ENCODE results near the gene TKT.

The TKT gene

DNA sequence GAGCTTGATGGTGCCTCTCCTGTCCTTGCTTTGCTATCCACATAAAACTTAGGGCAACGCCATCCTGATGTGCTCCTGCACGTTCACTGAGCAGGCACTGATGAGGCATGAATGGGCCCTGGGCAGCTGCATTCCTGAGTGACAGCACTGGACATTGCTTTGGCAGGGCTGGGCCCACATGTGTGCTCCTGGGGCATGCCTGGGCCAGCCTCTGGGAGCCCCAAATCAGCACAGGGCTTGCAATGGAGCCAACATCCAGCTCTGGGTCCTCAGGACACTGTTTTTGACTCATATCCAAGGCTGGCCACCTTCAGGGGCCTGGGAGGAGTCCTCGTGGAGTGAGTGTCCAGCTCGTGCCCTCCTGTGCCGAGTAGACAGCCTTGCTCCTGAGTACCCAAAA, 5.9 kb upstream of the TKT start:
- no peak for TF ChIP-seq Cebpa-rat (IDR thresholded peaks at IDR 0.05)
- no peak overlapping the region for H3K27ac ChIP-seq
- no peaks in the 10 kb centered on the region for H3K9me3 ChIP-seq
- no peak overlapping the region for H3K4me3 ChIP-seq
- no peaks in the 10 kb centered on the region for H3K27me3 ChIP-seq
- no peak overlapping the region for H3K9ac ChIP-seq
- no peak overlapping the region for H3K4me2 ChIP-seq
- peaks cover 9% of the 10 kb centered on the region for H3K4me1 ChIP-seq
- no peaks in the 10 kb centered on the region for H4K20me1 ChIP-seq
- no peaks in the 10 kb centered on the region for H3K36me3 ChIP-seq

DNA sequence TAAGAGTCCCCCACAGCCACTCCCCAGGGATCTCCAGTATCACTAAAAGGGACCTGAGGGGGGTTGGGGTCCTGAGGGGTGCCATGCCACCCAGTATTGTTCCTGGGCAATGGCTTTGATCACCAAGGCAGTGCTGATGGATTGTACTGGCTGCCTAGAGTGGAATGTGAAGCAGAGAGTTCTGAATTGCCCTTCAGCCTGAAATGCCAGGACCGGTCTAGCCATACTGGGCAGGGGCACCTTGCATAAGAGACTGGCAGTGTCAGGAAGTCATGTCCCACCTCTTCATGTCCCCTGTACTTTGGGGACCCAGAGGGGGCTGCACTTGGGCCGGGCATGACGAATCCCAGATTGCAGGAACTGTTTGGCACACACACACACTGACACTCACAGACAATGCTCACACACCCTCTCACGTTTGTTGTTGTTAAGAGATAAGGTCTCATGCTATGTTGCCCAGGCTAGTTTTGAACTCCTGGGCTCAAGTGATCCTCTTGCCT, 4.5 kb upstream of the TKT start:
- H3K9me3 ChIP-seq: no peaks in the 10 kb centered on the region
- no peak for TF ChIP-seq Cebpa-rat (IDR thresholded peaks at IDR 0.05)
- peaks cover 16% of the 10 kb centered on the region for H3K4me1 ChIP-seq
- peaks cover 4% of the 10 kb centered on the region for H4K20me1 ChIP-seq
- H3K27ac ChIP-seq: no peak overlapping the region
- H3K9ac ChIP-seq: no peak overlapping the region
- no peaks in the 10 kb centered on the region for H3K36me3 ChIP-seq
- no peak overlapping the region for H3K4me2 ChIP-seq
- no peaks in the 10 kb centered on the region for H3K27me3 ChIP-seq
- H3K4me3 ChIP-seq: no peak overlapping the region

DNA sequence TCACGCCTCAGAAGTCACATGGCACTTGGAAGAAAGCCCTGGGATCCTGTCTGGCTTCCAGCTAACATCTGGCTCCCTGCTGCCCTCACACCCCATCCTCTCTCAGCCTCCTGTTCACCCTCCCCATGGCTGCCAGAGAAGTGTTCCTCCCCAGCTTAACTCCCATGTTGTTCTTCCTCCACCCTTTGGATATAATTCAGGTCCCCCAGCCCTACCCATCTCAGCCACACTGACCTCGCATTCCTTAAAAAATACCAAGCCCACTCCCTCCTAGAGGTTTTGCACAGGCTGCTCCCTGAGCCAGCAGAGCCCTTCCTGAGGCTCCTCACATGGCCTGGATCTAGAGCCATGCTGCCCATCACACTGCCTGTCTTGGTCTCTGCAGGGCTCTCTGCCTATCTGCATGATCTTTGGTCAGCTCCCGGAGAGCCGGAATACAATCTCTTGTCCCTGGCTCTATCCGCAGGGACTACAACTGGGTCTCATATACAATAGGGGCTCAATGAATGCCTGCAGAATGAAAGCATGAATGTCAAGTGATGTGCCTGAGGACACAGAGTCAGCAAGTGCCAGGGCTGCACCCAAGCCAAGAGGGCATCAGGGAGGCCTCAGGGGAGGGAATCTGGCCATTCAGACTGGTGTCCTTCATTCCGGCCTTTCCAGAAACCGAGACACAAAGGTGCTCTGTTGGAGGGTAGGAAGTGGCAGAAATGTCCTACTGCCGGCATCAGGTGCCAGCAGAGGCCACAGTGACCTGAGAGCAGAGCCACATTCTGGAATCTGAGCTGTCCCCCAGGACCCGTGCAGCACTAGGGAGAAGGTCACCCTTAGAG, 3.8 kb upstream of the TKT start:
- Histone ChIP-seq H3K27me3 (no peaks in the 10 kb centered on the region), H3K4me2 (no peak overlapping the region), H3K27ac (no peak overlapping the region), H3K4me3 (no peak overlapping the region), H3K36me3 (no peaks in the 10 kb centered on the region), H4K20me1 (peaks cover 11% of the 10 kb centered on the region), H3K4me1 (peaks cover 16% of the 10 kb centered on the region), H3K9ac (no peak overlapping the region), H3K9me3 (no peaks in the 10 kb centered on the region)
- TF ChIP-seq Cebpa-rat (IDR thresholded peaks at IDR 0.05): no peak

DNA sequence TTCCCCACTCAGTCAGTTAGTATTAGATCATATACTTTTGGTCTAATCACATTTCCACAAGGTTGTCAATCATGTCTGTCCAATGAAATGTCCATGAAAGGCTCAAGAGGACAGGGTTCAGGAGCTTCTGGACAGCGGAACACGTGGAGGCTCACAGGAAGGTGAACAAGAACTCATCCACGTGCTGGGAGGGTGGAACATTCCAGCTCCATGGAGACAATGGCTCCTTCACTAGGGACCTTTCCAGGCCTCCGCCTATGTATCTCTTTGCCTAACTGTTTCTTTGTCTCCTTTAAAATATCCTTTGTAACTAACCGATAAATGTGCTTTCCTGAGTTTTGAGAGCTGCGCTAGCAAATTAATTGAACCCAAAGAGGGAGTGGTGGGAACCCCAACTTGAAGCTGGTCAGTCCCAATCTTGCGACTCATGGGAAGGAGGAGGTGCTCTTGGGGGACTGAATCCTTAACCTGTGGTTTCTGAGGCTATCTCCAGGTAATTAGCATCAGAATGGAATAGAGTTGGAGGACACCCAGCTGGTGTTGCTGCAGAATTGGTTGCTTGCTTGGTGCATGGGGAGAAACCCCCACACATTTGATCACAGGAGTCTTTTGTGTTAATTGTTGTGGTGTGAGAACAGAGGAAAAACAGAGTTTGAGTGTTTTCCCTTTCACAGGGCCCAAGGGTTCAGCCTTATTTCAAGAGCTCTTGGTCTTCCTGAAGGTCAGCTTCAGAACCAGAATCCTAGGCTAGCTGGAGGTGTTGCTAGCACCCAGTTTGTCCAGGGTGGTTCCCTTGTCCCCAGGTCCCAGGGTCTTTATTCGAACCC, 3.0 kb upstream of the TKT start:
- no peak for TF ChIP-seq Cebpa-rat (IDR thresholded peaks at IDR 0.05)
- Histone ChIP-seq H3K4me1 (peaks cover 24% of the 10 kb centered on the region), H3K9me3 (no peaks in the 10 kb centered on the region), H3K4me2 (no peak overlapping the region), H4K20me1 (peaks cover 19% of the 10 kb centered on the region), H3K9ac (no peak overlapping the region), H3K27ac (no peak overlapping the region), H3K27me3 (no peaks in the 10 kb centered on the region), H3K36me3 (no peaks in the 10 kb centered on the region), H3K4me3 (no peak overlapping the region)

DNA sequence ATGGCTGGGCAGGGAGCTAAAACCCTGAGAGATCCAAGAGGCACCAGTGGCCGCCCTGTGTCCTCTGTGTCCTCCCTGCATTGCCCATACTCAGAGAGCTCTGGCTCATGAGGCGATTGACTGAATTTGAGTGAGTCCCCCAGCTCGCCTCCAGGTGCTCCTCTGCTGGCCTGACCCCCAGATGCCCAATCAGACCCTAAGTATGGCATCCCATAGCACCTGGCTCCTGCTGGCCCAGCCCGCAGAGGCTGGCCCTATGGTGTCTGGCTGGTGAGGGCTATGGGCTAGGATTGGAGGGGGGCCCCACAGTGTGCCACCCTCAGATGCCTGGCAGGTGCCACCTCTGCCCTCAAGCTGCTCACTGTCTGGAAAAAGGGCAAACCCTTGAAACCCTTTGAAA, 1.6 kb upstream of the TKT start:
- H3K9me3 ChIP-seq: no peaks in the 10 kb centered on the region
- no peak overlapping the region for H3K4me2 ChIP-seq
- no peak for TF ChIP-seq Cebpa-rat (IDR thresholded peaks at IDR 0.05)
- peaks cover 38% of the 10 kb centered on the region for H3K4me1 ChIP-seq
- H4K20me1 ChIP-seq: peaks cover 33% of the 10 kb centered on the region
- H3K4me3 ChIP-seq: no peak overlapping the region
- no peaks in the 10 kb centered on the region for H3K36me3 ChIP-seq
- no peaks in the 10 kb centered on the region for H3K27me3 ChIP-seq
- no peak overlapping the region for H3K9ac ChIP-seq
- no peak overlapping the region for H3K27ac ChIP-seq

DNA sequence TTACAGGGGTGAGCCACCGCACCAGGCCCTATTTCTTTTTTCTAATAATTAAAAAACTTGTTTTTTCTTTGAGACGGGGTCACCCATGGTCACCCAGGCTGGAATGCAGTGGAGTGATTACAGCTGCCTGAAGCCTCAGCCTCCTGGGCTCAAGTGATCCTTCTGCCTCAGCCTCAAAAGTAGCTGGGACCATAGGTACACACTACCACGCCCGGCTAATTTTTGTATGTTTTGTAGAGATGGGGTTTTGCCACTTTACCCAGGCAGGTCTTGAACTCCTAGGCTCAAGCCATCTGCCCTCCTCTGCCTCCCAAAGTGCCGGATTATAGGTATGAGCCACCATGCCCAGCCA, 858 bp upstream of the TKT start:
- Histone ChIP-seq H3K4me3 (no peak overlapping the region), H3K36me3 (no peaks in the 10 kb centered on the region), H3K4me2 (no peak overlapping the region), H3K27ac (no peak overlapping the region), H3K9ac (no peak overlapping the region), H3K9me3 (no peaks in the 10 kb centered on the region), H3K4me1 (peaks cover 46% of the 10 kb centered on the region), H4K20me1 (peaks cover 40% of the 10 kb centered on the region), H3K27me3 (no peaks in the 10 kb centered on the region)
- TF ChIP-seq Cebpa-rat (IDR thresholded peaks at IDR 0.05): no peak

DNA sequence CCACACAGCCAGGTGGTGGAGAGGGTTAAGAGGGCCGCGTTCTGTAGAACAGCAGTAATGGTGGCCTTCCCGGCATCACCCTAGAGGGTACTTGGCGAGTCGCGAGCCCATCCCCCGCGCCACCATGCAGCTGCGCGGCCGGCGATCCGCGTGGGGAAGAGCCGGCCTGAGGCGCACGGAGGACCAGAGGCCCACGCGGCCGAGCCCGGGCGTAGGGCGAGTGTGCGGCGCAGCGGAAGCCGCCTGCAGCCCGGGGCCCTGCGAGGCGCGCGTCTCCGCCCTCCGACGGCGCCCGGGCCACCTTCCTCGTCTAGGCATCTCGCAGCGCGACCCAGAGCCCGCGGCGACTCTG, 423 bp downstream of the TKT start:
- H3K36me3 ChIP-seq: no peaks in the 10 kb centered on the region
- peak overlapping the region; percentile 99 for H3K4me3 ChIP-seq
- TF ChIP-seq Cebpa-rat (IDR thresholded peaks at IDR 0.05): no peak
- H3K27me3 ChIP-seq: no peaks in the 10 kb centered on the region
- peak overlapping the region; percentile 96 for H3K9ac ChIP-seq
- H4K20me1 ChIP-seq: peaks cover 53% of the 10 kb centered on the region
- no peaks in the 10 kb centered on the region for H3K9me3 ChIP-seq
- H3K27ac ChIP-seq: peak overlapping the region; percentile 93
- peak overlapping the region; percentile 98 for H3K4me2 ChIP-seq
- H3K4me1 ChIP-seq: peaks cover 58% of the 10 kb centered on the region

DNA sequence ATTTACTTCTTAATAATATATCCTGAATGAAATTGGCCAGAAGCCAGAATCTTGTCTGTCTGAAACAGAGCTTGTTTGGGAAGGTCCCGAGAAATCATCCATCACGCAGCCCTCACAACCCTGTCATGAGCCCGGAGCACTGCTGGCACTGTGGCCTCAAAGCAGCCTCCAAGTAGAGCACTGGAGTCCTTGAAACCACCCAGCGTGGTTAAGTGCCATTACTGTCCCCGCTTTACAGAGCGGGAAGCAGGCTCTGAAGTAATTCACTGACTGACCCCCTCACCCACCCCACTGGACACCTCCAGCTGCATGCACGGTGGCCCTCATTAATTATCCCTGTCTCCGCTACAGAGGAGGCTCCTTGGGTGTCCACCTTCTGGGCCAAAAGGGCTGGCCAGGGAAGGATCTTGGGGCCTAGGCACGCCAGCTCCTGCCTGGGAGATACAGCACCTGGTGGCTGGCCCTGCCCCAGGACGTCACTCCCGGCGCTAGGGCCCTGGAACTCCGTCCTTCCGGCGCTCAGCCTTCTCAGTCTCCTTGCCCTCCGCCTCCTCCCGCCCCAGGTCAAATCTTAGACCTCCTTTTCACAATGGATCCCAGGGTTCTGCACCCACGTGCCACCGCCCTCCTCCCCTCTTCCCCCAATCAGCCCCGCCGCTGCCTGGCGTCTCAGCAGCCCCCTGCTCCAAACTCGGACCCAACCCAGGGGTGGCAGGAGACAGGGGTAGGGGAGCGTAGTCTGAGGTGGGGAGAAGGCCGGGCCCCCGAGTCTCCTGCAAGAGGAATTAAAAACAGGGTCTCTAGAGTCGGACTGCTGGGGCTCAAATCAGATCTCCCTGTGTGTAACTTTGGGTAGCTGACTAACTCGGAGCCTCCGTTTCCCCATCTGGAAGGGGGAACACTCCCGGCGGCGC, 1.1 kb downstream of the TKT start:
- peak overlapping the region; percentile 96 for H3K9ac ChIP-seq
- H3K4me2 ChIP-seq: peak overlapping the region; percentile 98

DNA sequence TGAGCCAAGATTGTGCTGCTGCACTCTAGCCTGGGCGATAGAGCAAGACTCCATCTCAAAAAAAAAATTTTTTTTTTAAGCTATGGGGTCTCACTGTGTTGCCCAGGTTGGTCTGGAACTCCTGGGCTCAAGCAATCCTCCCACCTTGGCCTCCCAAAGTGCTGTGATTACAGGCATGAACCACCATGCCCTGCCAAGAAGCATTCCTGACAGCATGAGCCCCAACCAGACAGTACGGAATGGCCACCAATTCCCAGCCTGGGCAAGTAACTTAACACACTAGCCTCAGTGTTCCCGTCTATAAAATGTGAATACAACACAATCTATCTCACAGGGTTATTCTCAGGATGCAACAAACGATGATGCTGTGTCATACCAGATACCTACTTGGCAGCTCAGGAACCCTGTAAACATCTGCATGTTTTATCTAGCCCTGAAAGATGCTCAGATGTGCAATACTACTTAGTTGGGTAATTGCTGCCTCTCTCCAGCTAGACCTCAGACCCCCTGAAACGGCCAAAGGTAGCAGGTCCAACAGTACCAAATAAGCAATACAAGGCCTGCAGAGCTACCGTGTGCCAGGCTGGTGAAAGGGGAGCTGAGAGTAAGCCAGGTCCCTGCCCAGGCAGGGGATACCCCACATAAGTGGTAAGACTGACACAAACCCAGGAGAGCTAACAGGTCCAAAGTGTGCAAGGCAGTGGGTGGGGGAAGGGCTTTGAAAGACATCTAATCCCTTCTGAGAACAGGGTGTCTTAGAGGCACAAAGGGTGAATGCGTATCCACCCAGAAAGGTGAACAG, 1.9 kb downstream of the TKT start:
- Histone ChIP-seq H3K27me3 (no peaks in the 10 kb centered on the region), H3K9me3 (no peaks in the 10 kb centered on the region), H4K20me1 (peaks cover 68% of the 10 kb centered on the region), H3K4me3 (peak overlapping the region; percentile 99), H3K4me1 (peaks cover 73% of the 10 kb centered on the region), H3K4me2 (peak overlapping the region; percentile 98), H3K27ac (peak overlapping the region; percentile 93), H3K9ac (peak overlapping the region; percentile 96), H3K36me3 (no peaks in the 10 kb centered on the region)
- TF ChIP-seq Cebpa-rat (IDR thresholded peaks at IDR 0.05): no peak

More for the DNA sequence above, 1.1 kb downstream of the TKT start:
- TF ChIP-seq Cebpa-rat (IDR thresholded peaks at IDR 0.05): no peak
- no peaks in the 10 kb centered on the region for H3K27me3 ChIP-seq
- H3K9me3 ChIP-seq: no peaks in the 10 kb centered on the region
- peaks cover 60% of the 10 kb centered on the region for H4K20me1 ChIP-seq
- H3K36me3 ChIP-seq: no peaks in the 10 kb centered on the region
- peaks cover 65% of the 10 kb centered on the region for H3K4me1 ChIP-seq
- H3K27ac ChIP-seq: peak overlapping the region; percentile 93
- peak overlapping the region; percentile 99 for H3K4me3 ChIP-seq
